Esophagus squamous epithelium (tissue), 5 donors: ENCODE data around the gene MAGEF1. TPM values are rescaled to one million over a fixed set of nuclear protein-coding genes. Genes with fewer than 3 reads are reported as not detected.

Source experiments
- DNase-seq: peaks from one replicate; lab custom pipeline; 2025; lab: John Stamatoyannopoulos, UW
- H3K27ac ChIP-seq, 4 donors: fragments of 200-600 bp; sonication (generic); one replicate each; pipeline ENCODE4 v1.5.1; 2016 to 2019; ENCODE audit warnings: mild to moderate bottlenecking in 1 of 4
- H3K27me3 ChIP-seq, 4 donors: fragments of 200-600 bp; sonication (generic); 1 replicate in 3 of 4; 2 replicates in 1 of 4; pipeline versions ENCODE4 v1.5.1 to v1.6.0; 2017 to 2021; ENCODE audit warnings: antibody characterized with exemption in 1 of 4
- H3K36me3 ChIP-seq, 3 donors: fragments of 200-600 bp; sonication (generic); one replicate each; pipeline ENCODE4 v1.5.1; 2016 to 2019
- H3K4me1 ChIP-seq, 3 donors: fragments of 200-600 bp; sonication (generic); one replicate each; pipeline ENCODE4 v1.5.1; 2017 to 2019
- H3K4me3 ChIP-seq, 4 donors: fragments of 200-600 bp; sonication (generic); 1 replicate in 3 of 4; 2 replicates in 1 of 4; pipeline ENCODE4 v1.5.1; 2016 to 2019; ENCODE audit warnings: mild to moderate bottlenecking in 2 of 4, moderate library complexity in 1 of 4
- H3K9me3 ChIP-seq, 3 donors: fragments of 200-600 bp; sonication (generic); one replicate each; pipeline ENCODE4 v1.5.1; 2016 to 2019
- POLR2A ChIP-seq, 4 donors: fragments of 450-650 bp; IDR thresholded peaks; one replicate each; pipeline ENCODE4 v1.6.1; 2017; ENCODE audit warnings: antibody characterized with exemption in 4 of 4, mild to moderate bottlenecking in 4 of 4, moderate library complexity in 3 of 4
- WGBS, 2 donors: methylation state at CpG; one replicate each; pipeline ENCODE4 v1.1.5; 2018; 5-methylcytosine and 5-hydroxymethylcytosine counted together
- intact Hi-C: fragments of 100-400 bp; cut with DNase I; formaldehyde crosslinking; loops from one replicate; pipeline ENCODE4 v1.15.0; 2022
- total RNA-seq, 4 donors: library from RNA; depleted of rRNA; stranded (reverse); fragments of >200 nt; gene quantifications; one replicate each; pipeline ENCODE4 v1.1.0, GENCODE V29; 2016
- TF ChIP-seq, protein P1 (sequence below), 6 experiments: fragments of 450-650 bp in 4 of 6; fragments of 200-600 bp in 2 of 6; sonication (generic) in 2 of 6; IDR thresholded peaks; one replicate each; pipeline ENCODE4 v1.5.1; 2016 to 2019; ENCODE audit warnings: antibody characterized with exemption in 6 of 6, mild to moderate bottlenecking in 4 of 6, moderate library complexity in 4 of 6
- donor health status: DM: yes; HTN: yes; CAD: no.

Gene MAGEF1
- total RNA-seq, 4 donors from 2014 or later: 18.3 to 28.4 (median 20.6) TPM

DNA sequence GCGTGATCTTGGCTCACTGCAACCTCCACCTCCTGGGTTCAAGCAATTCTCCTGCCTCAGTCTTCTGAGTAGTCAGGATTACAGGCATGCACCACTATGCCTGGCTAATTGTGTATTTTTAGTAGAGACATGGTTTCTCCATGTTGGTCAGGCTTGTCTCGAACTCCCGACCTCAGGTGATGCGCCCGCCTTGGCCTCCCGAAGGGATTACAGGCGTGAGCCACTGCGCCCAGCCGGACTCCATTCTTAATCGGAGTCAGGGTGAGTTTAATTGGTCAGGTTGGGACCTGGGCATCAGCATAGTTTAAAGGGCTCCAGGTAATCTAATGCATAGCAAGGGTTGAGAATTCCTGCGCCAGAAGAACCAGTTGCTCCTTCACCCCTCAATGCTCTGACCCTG lies 29.2 kb downstream of the MAGEF1 start:
- no peak for DNase-seq
- Histone ChIP-seq H3K27ac (no peak overlapping the region), H3K4me1 (peaks cover 0 to 20% (median 12%) of the 10 kb centered on the region in 3 donors)

DNA sequence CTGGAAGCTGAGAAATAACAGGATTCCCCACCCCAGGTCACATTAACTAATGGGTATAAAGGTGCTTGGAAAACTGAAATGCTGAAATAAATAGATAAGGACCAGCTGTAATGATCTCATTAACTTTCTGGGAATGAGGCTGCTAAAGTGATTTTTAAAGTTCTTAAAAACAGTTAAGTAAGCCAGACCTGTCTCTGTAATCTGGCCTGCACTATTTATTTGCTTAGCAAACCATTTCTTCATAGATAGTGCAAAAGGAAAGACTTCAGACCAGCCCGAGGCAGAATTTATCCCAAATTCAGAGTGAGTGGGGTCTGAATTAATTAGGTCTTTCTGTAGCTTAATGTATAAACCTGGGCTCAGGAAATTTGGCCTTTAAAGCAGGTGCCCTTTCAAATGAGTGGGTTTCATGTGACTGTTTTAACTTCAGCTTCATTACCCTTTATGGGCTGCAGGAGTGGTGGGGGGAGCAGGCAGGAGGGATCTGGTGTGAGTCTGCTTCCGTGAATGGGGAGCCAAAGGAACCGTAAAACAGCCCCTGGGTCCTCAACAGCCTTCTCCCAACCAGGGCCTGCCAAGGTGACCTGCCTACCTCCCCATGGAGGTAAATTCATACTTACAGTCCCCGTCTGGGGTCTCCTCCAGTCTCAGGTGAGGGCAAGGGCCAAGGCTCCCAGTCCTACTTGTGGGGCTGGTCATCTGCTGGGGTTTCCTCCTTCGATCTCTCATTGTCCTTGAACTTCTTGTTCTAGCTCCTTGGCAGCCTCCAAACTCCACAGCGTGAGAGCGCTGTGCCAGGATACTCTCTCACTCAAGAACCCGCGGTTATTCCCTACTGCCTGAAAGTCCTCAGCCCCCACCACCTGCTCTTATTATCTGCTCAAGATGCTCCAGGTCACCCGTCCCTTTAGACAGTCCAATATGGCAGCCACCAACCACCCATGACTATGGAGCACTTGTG lies 31.2 kb downstream of the MAGEF1 start:
- TF ChIP-seq, protein P1, sequence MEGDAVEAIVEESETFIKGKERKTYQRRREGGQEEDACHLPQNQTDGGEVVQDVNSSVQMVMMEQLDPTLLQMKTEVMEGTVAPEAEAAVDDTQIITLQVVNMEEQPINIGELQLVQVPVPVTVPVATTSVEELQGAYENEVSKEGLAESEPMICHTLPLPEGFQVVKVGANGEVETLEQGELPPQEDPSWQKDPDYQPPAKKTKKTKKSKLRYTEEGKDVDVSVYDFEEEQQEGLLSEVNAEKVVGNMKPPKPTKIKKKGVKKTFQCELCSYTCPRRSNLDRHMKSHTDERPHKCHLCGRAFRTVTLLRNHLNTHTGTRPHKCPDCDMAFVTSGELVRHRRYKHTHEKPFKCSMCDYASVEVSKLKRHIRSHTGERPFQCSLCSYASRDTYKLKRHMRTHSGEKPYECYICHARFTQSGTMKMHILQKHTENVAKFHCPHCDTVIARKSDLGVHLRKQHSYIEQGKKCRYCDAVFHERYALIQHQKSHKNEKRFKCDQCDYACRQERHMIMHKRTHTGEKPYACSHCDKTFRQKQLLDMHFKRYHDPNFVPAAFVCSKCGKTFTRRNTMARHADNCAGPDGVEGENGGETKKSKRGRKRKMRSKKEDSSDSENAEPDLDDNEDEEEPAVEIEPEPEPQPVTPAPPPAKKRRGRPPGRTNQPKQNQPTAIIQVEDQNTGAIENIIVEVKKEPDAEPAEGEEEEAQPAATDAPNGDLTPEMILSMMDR (IDR thresholded peaks at IDR 0.05): no peak
- no peak for TF ChIP-seq POLR2A (IDR thresholded peaks at IDR 0.05)
- H3K4me3 ChIP-seq: no peak overlapping the region
- H3K36me3 ChIP-seq: no peaks in the 10 kb centered on the region
- H3K9me3 ChIP-seq: no peaks in the 10 kb centered on the region
- no peak overlapping the region for H3K27ac ChIP-seq
- H3K4me1 ChIP-seq: peaks cover 0 to 14% (median 7%) of the 10 kb centered on the region in 3 donors
- DNase-seq: no peak
- H3K27me3 ChIP-seq: no peaks in the 10 kb centered on the region
- WGBS, 2 donors: 89 to 92% methylated on average over 9 to 10 of the region's 10 CpGs
- intact Hi-C loops: no loop called here

More for the DNA sequence above, 29.2 kb downstream of the MAGEF1 start:
- no peaks in the 10 kb centered on the region for H3K27me3 ChIP-seq
- TF ChIP-seq, protein P1 (IDR thresholded peaks at IDR 0.05): no peak
- TF ChIP-seq POLR2A (IDR thresholded peaks at IDR 0.05): no peak
- H3K36me3 ChIP-seq: no peaks in the 10 kb centered on the region
- H3K4me3 ChIP-seq: no peak overlapping the region
- intact Hi-C loops: no loop called here
- 94 to 100% methylated on average over 8 to 10 of the region's 11 CpGs for WGBS, 2 donors
- no peaks in the 10 kb centered on the region for H3K9me3 ChIP-seq

DNA sequence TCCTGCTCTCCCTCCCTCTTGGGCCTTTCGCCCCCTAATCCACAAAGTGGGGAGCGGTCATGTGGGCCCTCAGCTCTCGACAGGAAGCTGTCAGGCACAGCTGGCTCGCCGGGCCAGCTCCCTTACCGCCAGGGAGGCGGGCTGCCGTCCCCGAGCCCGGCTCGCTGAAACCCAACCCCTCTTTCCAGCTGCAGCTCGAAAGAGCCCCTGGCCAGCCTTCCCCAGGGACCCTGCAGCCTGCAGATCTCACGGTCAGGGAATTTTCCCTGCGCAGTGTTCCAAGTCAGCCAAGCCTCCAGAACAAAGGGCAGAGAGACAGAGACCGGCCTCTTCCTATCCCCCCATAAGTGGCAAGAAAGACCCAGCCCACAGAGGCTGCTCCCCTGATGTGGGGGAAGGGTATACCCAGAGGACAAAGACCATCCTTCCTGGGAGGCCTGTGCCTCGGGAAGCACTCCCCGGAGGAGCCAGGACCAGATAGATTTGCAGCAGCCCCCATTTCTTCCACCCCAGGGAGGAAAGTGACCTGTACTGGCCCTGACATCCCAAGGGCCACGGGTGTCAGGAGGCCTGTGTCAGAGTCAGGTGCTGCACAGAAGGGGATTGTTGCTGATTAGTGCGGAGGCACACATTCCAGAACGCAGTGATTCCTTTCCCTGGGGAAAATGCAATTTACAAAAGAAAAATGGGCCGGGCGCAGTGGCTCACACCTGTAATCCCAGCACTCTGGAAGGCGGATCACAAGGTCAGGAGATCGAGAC lies 32.6 kb downstream of the MAGEF1 start:
- intact Hi-C loops: no loop called here
- H3K4me1 ChIP-seq: peaks cover 0 to 14% (median 7%) of the 10 kb centered on the region in 3 donors

DNA sequence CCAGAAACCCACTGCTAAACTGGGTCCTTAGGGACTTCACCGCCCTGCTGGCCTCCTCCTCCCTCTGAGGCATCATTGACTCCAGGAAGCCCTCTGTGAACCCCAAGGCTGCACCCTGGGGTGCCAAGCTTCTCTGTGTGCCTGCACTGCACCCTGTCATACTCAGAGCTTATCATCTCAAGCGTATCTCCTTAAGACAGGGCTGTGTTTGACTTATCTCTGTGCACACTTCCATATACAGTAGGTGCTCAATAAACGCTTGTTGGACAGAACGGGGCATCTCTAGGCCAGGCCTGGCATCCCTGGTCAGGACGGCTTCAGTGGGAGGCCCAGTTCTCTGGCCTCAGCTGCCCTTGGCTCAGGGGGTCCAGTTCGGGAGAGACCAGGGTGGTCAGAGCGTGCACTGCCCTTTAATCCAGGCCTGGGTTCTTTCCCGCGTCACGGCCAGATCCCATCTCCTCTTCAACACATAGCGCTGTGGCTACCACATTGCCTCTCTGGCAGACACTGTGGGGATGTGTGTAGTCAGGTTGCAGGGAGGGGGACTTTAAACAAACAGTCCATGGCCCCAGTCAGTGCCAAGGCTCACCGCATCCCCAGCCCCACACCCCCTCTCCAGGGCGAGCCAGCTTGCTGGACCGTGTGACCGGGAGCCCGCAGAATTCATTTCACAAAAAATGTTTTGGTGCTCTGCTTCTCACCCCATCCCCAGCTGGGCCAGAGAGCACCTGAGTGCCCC lies 33.4 kb downstream of the MAGEF1 start:
- intact Hi-C loops: no loop called here
- Histone ChIP-seq H3K27ac (peak overlapping the region in 1 of 4 donors; percentile 9), H3K36me3 (no peaks in the 10 kb centered on the region), H3K27me3 (no peaks in the 10 kb centered on the region), H3K4me1 (peaks cover 0 to 14% (median 7%) of the 10 kb centered on the region in 3 donors), H3K4me3 (peak overlapping the region in 1 of 4 donors; percentile 30), H3K9me3 (no peaks in the 10 kb centered on the region)
- TF ChIP-seq POLR2A (IDR thresholded peaks at IDR 0.05): no peak
- TF ChIP-seq, protein P1 (IDR thresholded peaks at IDR 0.05): no peak
- DNase-seq: no peak
- WGBS, 2 donors: 74 to 84% methylated on average over 5 to 7 of the region's 16 CpGs

More for the DNA sequence above, 32.6 kb downstream of the MAGEF1 start:
- peak overlapping the region in 1 of 4 donors; percentile 9 for H3K27ac ChIP-seq
- no peak for TF ChIP-seq POLR2A (IDR thresholded peaks at IDR 0.05)
- TF ChIP-seq, protein P1 (IDR thresholded peaks at IDR 0.05): no peak
- no peak for DNase-seq
- H3K4me3 ChIP-seq: peak overlapping the region in 1 of 4 donors; percentile 30
- WGBS, 2 donors: 61 to 100% methylated on average over 1 to 17 of the region's 24 CpGs
- no peaks in the 10 kb centered on the region for H3K27me3 ChIP-seq
- H3K36me3 ChIP-seq: no peaks in the 10 kb centered on the region
- no peaks in the 10 kb centered on the region for H3K9me3 ChIP-seq
